Upper lobe of left lung (tissue), 4 donors: Measurements from ENCODE around the gene ADGRL4.

Source experiments
- EP300 ChIP-seq, 4 donors: sonication (generic); formaldehyde crosslinking; IDR thresholded peaks; one replicate each; pipeline ENCODE4 v1.5.1; 2017; ENCODE audit warnings: antibody characterized with exemption in 4 of 4, control low read depth in 2 of 4
- POLR2A ChIP-seq, 4 donors: fragments of 450-650 bp; IDR thresholded peaks; one replicate each; pipeline ENCODE4 v1.5.1; 2016 to 2017; ENCODE audit warnings: antibody characterized with exemption in 4 of 4, mild to moderate bottlenecking in 2 of 4
- POLR2AphosphoS5 ChIP-seq, 2 donors: sonication (generic); formaldehyde crosslinking; IDR thresholded peaks; one replicate each; pipeline ENCODE4 v1.5.1; 2017; ENCODE audit warnings: antibody characterized with exemption in 2 of 2
- TF ChIP-seq, protein P1 (sequence below), 6 experiments: fragments of 450-650 bp in 4 of 6; fragments of 200-600 bp in 2 of 6; sonication (generic) in 2 of 6; IDR thresholded peaks; one replicate each; pipeline ENCODE4 v1.5.1; 2016 to 2019; ENCODE audit warnings: antibody characterized with exemption in 6 of 6

DNA sequence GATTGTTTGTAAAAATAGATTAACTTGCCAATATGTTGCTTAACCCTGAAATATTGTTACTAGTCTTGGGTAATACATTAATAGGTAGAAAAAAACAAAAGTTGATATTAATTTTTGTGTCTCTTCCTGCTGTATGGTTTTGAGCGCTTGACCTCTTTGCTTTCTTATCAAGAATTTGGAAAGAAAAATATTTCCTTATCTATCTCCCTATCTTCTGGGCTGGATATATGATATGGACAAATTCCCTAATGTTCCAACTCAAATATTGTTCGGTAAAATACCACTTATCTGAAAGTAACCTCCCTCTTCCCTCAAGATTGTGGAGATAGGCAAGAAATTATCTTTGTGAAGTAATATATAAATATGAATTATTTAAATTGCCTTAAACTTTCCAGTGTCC lies 57.3 kb downstream of the ADGRL4 start:
- TF ChIP-seq, protein P1, sequence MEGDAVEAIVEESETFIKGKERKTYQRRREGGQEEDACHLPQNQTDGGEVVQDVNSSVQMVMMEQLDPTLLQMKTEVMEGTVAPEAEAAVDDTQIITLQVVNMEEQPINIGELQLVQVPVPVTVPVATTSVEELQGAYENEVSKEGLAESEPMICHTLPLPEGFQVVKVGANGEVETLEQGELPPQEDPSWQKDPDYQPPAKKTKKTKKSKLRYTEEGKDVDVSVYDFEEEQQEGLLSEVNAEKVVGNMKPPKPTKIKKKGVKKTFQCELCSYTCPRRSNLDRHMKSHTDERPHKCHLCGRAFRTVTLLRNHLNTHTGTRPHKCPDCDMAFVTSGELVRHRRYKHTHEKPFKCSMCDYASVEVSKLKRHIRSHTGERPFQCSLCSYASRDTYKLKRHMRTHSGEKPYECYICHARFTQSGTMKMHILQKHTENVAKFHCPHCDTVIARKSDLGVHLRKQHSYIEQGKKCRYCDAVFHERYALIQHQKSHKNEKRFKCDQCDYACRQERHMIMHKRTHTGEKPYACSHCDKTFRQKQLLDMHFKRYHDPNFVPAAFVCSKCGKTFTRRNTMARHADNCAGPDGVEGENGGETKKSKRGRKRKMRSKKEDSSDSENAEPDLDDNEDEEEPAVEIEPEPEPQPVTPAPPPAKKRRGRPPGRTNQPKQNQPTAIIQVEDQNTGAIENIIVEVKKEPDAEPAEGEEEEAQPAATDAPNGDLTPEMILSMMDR (IDR thresholded peaks at IDR 0.05) = no peak
- no peak for TF ChIP-seq POLR2AphosphoS5 (IDR thresholded peaks at IDR 0.05)
- TF ChIP-seq POLR2A (IDR thresholded peaks at IDR 0.05) = no peak
- no peak for TF ChIP-seq EP300 (IDR thresholded peaks at IDR 0.05)
